Activated T-helper 17 cell treated with anti-CD3 and anti-CD28 coated beads, Interleukin-2, amount 50 U/mL, for 72 hours (primary cell): Measurements from ENCODE around the gene TENM4. TPM values are rescaled to one million over a fixed set of nuclear protein-coding genes. Genes with fewer than 3 reads are reported as not detected.
"Not testable (repeated sequence)": the region's sequence is repeated elsewhere in the genome, so short reads cannot be mapped to it uniquely, and the experiment has no call there.

ENCODE experiments used
- ATAC-seq: fragments of 150-1000 bp; cut with Tn5 transposase; replicated peaks from 2 replicates; pipeline ENCODE4 v1.10.0; 2021; ENCODE audit warnings: mild to moderate bottlenecking, moderate library complexity
- H3K27ac Mint-ChIP-seq: one replicate; pipeline ENCODE4 v1.8.0; 2022; ENCODE audit warnings: mixed read lengths
- H3K27me3 Mint-ChIP-seq: one replicate; pipeline ENCODE4 v1.8.0; 2022; ENCODE audit warnings: mixed read lengths
- H3K36me3 Mint-ChIP-seq: one replicate; pipeline ENCODE4 v1.8.0; 2022; ENCODE audit warnings: low read depth, mild to moderate bottlenecking, mixed read lengths
- H3K4me1 Mint-ChIP-seq: one replicate; pipeline ENCODE4 v1.8.0; 2022; ENCODE audit warnings: mixed read lengths
- H3K4me3 Mint-ChIP-seq: one replicate; pipeline ENCODE4 v1.8.0; 2022; ENCODE audit warnings: mild to moderate bottlenecking, mixed read lengths
- H3K9me3 Mint-ChIP-seq: one replicate; pipeline ENCODE4 v1.8.0; 2022; ENCODE audit warnings: mixed read lengths
- total RNA-seq, 2 donors: library from RNA; stranded (reverse); gene quantifications; one replicate each; pipeline ENCODE4 v1.2.3, GENCODE V29; 2022

Gene TENM4
- total RNA-seq, 2 donors from 2014 or later = 0.15 TPM; not detected in 1

GRCh38 chr11:79196950-79197349 lies 243.9 kb downstream of the TENM4 start:
- H3K27me3 Mint-ChIP-seq = peaks cover 3% of the 10 kb centered on the region
- H3K4me1 Mint-ChIP-seq = no peaks in the 10 kb centered on the region
- no peak overlapping the region for H3K4me3 Mint-ChIP-seq
- no peak overlapping the region for H3K27ac Mint-ChIP-seq
- no peaks in the 10 kb centered on the region for H3K9me3 Mint-ChIP-seq
- H3K36me3 Mint-ChIP-seq = no peaks in the 10 kb centered on the region
- ATAC-seq = no peak

GRCh38 chr11:79195209-79195608 lies 245.6 kb downstream of the TENM4 start:
- Mint-ChIP-seq H3K27ac (no peak overlapping the region), H3K4me3 (no peak overlapping the region), H3K4me1 (no peaks in the 10 kb centered on the region), H3K9me3 (no peaks in the 10 kb centered on the region), H3K27me3 (peaks cover 3% of the 10 kb centered on the region), H3K36me3 (no peaks in the 10 kb centered on the region)
- ATAC-seq = no peak

GRCh38 chr11:79193663-79194310 lies 247.0 kb downstream of the TENM4 start:
- Mint-ChIP-seq H3K27ac (no peak overlapping the region), H3K9me3 (no peaks in the 10 kb centered on the region), H3K4me1 (no peaks in the 10 kb centered on the region), H3K4me3 (no peak overlapping the region), H3K27me3 (peaks cover 3% of the 10 kb centered on the region), H3K36me3 (no peaks in the 10 kb centered on the region)
- no peak for ATAC-seq

- no peaks in the 10 kb centered on the region for H3K4me1 Mint-ChIP-seq
- no peaks in the 10 kb centered on the region for H3K9me3 Mint-ChIP-seq
- H3K27me3 Mint-ChIP-seq = peaks cover 7% of the 10 kb centered on the region
- no peaks in the 10 kb centered on the region for H3K36me3 Mint-ChIP-seq
- H3K27ac Mint-ChIP-seq = no peak overlapping the region
- no peak for ATAC-seq
- H3K4me3 Mint-ChIP-seq = no peak overlapping the region
These were observed 248.0 kb downstream of the TENM4 start for GRCh38 chr11:79192836-79193235.

- ATAC-seq, H3K4me3 Mint-ChIP-seq, H3K36me3 Mint-ChIP-seq, H3K9me3 Mint-ChIP-seq, H3K4me1 Mint-ChIP-seq, H3K27me3 Mint-ChIP-seq, H3K27ac Mint-ChIP-seq: not testable (repeated sequence)
These were observed 249.1 kb downstream of the TENM4 start for GRCh38 chr11:79191716-79192115.

GRCh38 chr11:79190553-79190952 lies 250.3 kb downstream of the TENM4 start:
- H3K4me1 Mint-ChIP-seq, H3K9me3 Mint-ChIP-seq, H3K4me3 Mint-ChIP-seq, ATAC-seq, H3K36me3 Mint-ChIP-seq, H3K27ac Mint-ChIP-seq, H3K27me3 Mint-ChIP-seq: not testable (repeated sequence)

- Mint-ChIP-seq H3K27ac (no peak overlapping the region), H3K4me1 (no peaks in the 10 kb centered on the region), H3K4me3 (no peak overlapping the region), H3K27me3 (peaks cover 4% of the 10 kb centered on the region), H3K9me3 (no peaks in the 10 kb centered on the region), H3K36me3 (no peaks in the 10 kb centered on the region)
- ATAC-seq = no peak
These were observed 251.2 kb downstream of the TENM4 start for GRCh38 chr11:79189601-79190000.

- H3K4me3 Mint-ChIP-seq = no peak overlapping the region
- H3K27me3 Mint-ChIP-seq = peaks cover 4% of the 10 kb centered on the region
- no peaks in the 10 kb centered on the region for H3K4me1 Mint-ChIP-seq
- H3K27ac Mint-ChIP-seq = no peak overlapping the region
- no peaks in the 10 kb centered on the region for H3K36me3 Mint-ChIP-seq
- ATAC-seq = no peak
- no peaks in the 10 kb centered on the region for H3K9me3 Mint-ChIP-seq
These were observed 251.8 kb downstream of the TENM4 start for GRCh38 chr11:79189055-79189454.

GRCh38 chr11:79186669-79187068 lies 254.2 kb downstream of the TENM4 start:
- no peak for ATAC-seq
- H3K27me3 Mint-ChIP-seq = peaks cover 4% of the 10 kb centered on the region
- H3K4me1 Mint-ChIP-seq = no peaks in the 10 kb centered on the region

GRCh38 chr11:79185351-79185750 lies 255.5 kb downstream of the TENM4 start:
- Mint-ChIP-seq H3K9me3 (no peaks in the 10 kb centered on the region), H3K4me3 (no peak overlapping the region)

More at GRCh38 chr11:79186669-79187068, 254.2 kb downstream of the TENM4 start:
- no peaks in the 10 kb centered on the region for H3K9me3 Mint-ChIP-seq
- H3K27ac Mint-ChIP-seq = no peak overlapping the region
- H3K4me3 Mint-ChIP-seq = no peak overlapping the region
- no peaks in the 10 kb centered on the region for H3K36me3 Mint-ChIP-seq

GRCh38 chr11:79184285-79184684 lies 256.5 kb downstream of the TENM4 start:
- H3K36me3 Mint-ChIP-seq = no peaks in the 10 kb centered on the region
- no peaks in the 10 kb centered on the region for H3K4me1 Mint-ChIP-seq
- no peak for ATAC-seq
- H3K9me3 Mint-ChIP-seq = no peaks in the 10 kb centered on the region
- no peak overlapping the region for H3K4me3 Mint-ChIP-seq
- peaks cover 4% of the 10 kb centered on the region for H3K27me3 Mint-ChIP-seq
- no peak overlapping the region for H3K27ac Mint-ChIP-seq

More at GRCh38 chr11:79185351-79185750, 255.5 kb downstream of the TENM4 start:
- no peaks in the 10 kb centered on the region for H3K36me3 Mint-ChIP-seq
- H3K4me1 Mint-ChIP-seq = no peaks in the 10 kb centered on the region
- ATAC-seq = no peak
- no peak overlapping the region for H3K27ac Mint-ChIP-seq
- peaks cover 4% of the 10 kb centered on the region for H3K27me3 Mint-ChIP-seq

- Mint-ChIP-seq H3K4me3 (no peak overlapping the region), H3K4me1 (no peaks in the 10 kb centered on the region), H3K27me3 (peaks cover 5% of the 10 kb centered on the region), H3K27ac (no peak overlapping the region), H3K9me3 (no peaks in the 10 kb centered on the region), H3K36me3 (no peaks in the 10 kb centered on the region)
- ATAC-seq = no peak
These were observed 258.0 kb downstream of the TENM4 start for GRCh38 chr11:79182794-79183193.

- Mint-ChIP-seq H3K27ac (no peak overlapping the region), H3K27me3 (peaks cover 18% of the 10 kb centered on the region), H3K4me3 (no peak overlapping the region), H3K36me3 (no peaks in the 10 kb centered on the region), H3K9me3 (no peaks in the 10 kb centered on the region), H3K4me1 (no peaks in the 10 kb centered on the region)
- ATAC-seq = no peak
These were observed 261.7 kb downstream of the TENM4 start for GRCh38 chr11:79179087-79179486.

- Mint-ChIP-seq H3K27me3 (peaks cover 26% of the 10 kb centered on the region), H3K4me1 (no peaks in the 10 kb centered on the region), H3K9me3 (peaks cover 3% of the 10 kb centered on the region), H3K36me3 (no peaks in the 10 kb centered on the region), H3K4me3 (no peak overlapping the region), H3K27ac (no peak overlapping the region)
- ATAC-seq = no peak
These were observed 266.5 kb downstream of the TENM4 start for GRCh38 chr11:79174045-79175008.

GRCh38 chr11:79173615-79174014 lies 267.2 kb downstream of the TENM4 start:
- Mint-ChIP-seq H3K9me3 (peaks cover 3% of the 10 kb centered on the region), H3K4me1 (no peaks in the 10 kb centered on the region), H3K4me3 (no peak overlapping the region), H3K27me3 (peaks cover 26% of the 10 kb centered on the region), H3K36me3 (no peaks in the 10 kb centered on the region), H3K27ac (no peak overlapping the region)
- ATAC-seq = no peak
